ENCODE data around the gene NAT14. TPM values are rescaled to one million over a fixed set of nuclear protein-coding genes. Genes with fewer than 3 reads are reported as not detected.

NAT14 gene
- total RNA-seq, 4 donors from 2014 or later: 1.3 to 4.3 (median 2.9) TPM

GRCh38 chr19:55498246-55498840 is 13.4 kb downstream of the NAT14 start:
- intact Hi-C loops (cut with DNase I): no loop called here
- Histone ChIP-seq H3K4me3 (no peak overlapping the region), H3K36me3 (peaks cover 0 to 5% (median 0%) of the 10 kb centered on the region in 3 donors)

GRCh38 chr19:55500368-55500952 is 15.5 kb downstream of the NAT14 start:
- Histone ChIP-seq H3K27ac (no peak overlapping the region), H3K4me1 (peaks cover 4 to 13% (median 7%) of the 10 kb centered on the region in 3 donors), H3K27me3 (no peaks in the 10 kb centered on the region), H3K9me3 (no peaks in the 10 kb centered on the region), H3K4me3 (no peak overlapping the region), H3K36me3 (peaks cover 0 to 5% (median 0%) of the 10 kb centered on the region in 3 donors)
- no peak for TF ChIP-seq CTCF (IDR thresholded peaks at IDR 0.05)
- TF ChIP-seq POLR2A (IDR thresholded peaks at IDR 0.05): no peak
- DNase-seq: no peak
- intact Hi-C loops (cut with DNase I): loop anchor here (5.0 kb wide), 1 partner anchor 33 kb away; no protein-coding TSS in a partner anchor
- 91 to 92% methylated on average over 11 to 12 of the region's 26 CpGs for WGBS, 2 donors

More at GRCh38 chr19:55498246-55498840, 13.4 kb downstream of the NAT14 start:
- H3K27me3 ChIP-seq: peaks cover 0 to 15% (median 0%) of the 10 kb centered on the region in 4 donors
- H3K9me3 ChIP-seq: no peaks in the 10 kb centered on the region
- no peak for TF ChIP-seq CTCF (IDR thresholded peaks at IDR 0.05)
- no peak for TF ChIP-seq POLR2A (IDR thresholded peaks at IDR 0.05)
- no peak for DNase-seq
- H3K4me1 ChIP-seq: peaks cover 1 to 18% (median 3%) of the 10 kb centered on the region in 3 donors
- H3K27ac ChIP-seq: no peak overlapping the region
- 50 to 75% methylated on average over 1 of the region's 2 CpGs for WGBS, 2 donors

- Histone ChIP-seq H3K36me3 (peaks cover 0 to 5% (median 0%) of the 10 kb centered on the region in 3 donors), H3K9me3 (no peaks in the 10 kb centered on the region), H3K27ac (no peak overlapping the region), H3K4me1 (peaks cover 4 to 13% (median 7%) of the 10 kb centered on the region in 3 donors), H3K27me3 (no peaks in the 10 kb centered on the region), H3K4me3 (no peak overlapping the region)
- 76 to 81% methylated on average over 6 of the region's 9 CpGs for WGBS, 2 donors
- DNase-seq: no peak
- intact Hi-C loops (cut with DNase I): loop anchor here (5.0 kb wide), 1 partner anchor 35 kb away; no protein-coding TSS in a partner anchor
- TF ChIP-seq POLR2A (IDR thresholded peaks at IDR 0.05) (no peak), CTCF (IDR thresholded peaks at IDR 0.05) (no peak)
Measured at GRCh38 chr19:55502197-55502952, 17.4 kb downstream of the NAT14 start.

- 90 to 92% methylated on average over 17 of the region's 17 CpGs for WGBS, 2 donors
- Histone ChIP-seq H3K27ac (no peak overlapping the region), H3K36me3 (peaks cover 0 to 5% (median 0%) of the 10 kb centered on the region in 3 donors), H3K4me1 (peaks cover 4 to 13% (median 7%) of the 10 kb centered on the region in 3 donors), H3K4me3 (peak overlapping the region in 2 of 4 donors; percentile 40 to 59), H3K9me3 (no peaks in the 10 kb centered on the region), H3K27me3 (no peaks in the 10 kb centered on the region)
- intact Hi-C loops (cut with DNase I): loop anchor here (5.0 kb wide), 1 partner anchor 36 kb away; no protein-coding TSS in a partner anchor
- TF ChIP-seq CTCF (IDR thresholded peaks at IDR 0.05): no peak
- TF ChIP-seq POLR2A (IDR thresholded peaks at IDR 0.05): no peak
- DNase-seq: no peak
Measured at GRCh38 chr19:55503157-55503501, 18.1 kb downstream of the NAT14 start.

Data from esophagus squamous epithelium (tissue), 5 donors.